Gastroesophageal sphincter (tissue), 3 donors: ENCODE data around the gene BLCAP.

Experiments
- CTCF ChIP-seq, 4 experiments: fragments of 200-600 bp in 2 of 4; fragments of 450-650 bp in 2 of 4; sonication (generic) in 1 of 4; IDR thresholded peaks; one replicate each; pipeline ENCODE4 v1.5.1; 2017 to 2019; ENCODE audit warnings: antibody characterized with exemption in 4 of 4, mild to moderate bottlenecking in 2 of 4, moderate library complexity in 2 of 4
- EP300 ChIP-seq: sonication (generic); formaldehyde crosslinking; IDR thresholded peaks from one replicate; pipeline ENCODE4 v1.6.1; 2017; ENCODE audit warnings: antibody characterized with exemption, mild to moderate bottlenecking
- POLR2A ChIP-seq, 2 donors: fragments of 450-650 bp; IDR thresholded peaks; one replicate each; pipeline ENCODE4 v1.6.1; 2017; ENCODE audit warnings: antibody characterized with exemption in 2 of 2, mild to moderate bottlenecking in 2 of 2, moderate library complexity in 1 of 2
- POLR2AphosphoS5 ChIP-seq: sonication (generic); formaldehyde crosslinking; IDR thresholded peaks from one replicate; pipeline ENCODE4 v1.6.1; 2017; ENCODE audit warnings: antibody characterized with exemption

GRCh38 chr20:37565134-37565811, 37.6 kb upstream of the BLCAP start:
- TF ChIP-seq CTCF (IDR thresholded peaks at IDR 0.05) = no peak
- TF ChIP-seq POLR2AphosphoS5 = no peak
- TF ChIP-seq EP300 = no peak
- no peak for TF ChIP-seq POLR2A (IDR thresholded peaks at IDR 0.05)
